CD14-positive monocyte (primary cell): ENCODE results near the gene LRRFIP2. TPM values are rescaled to one million over a fixed set of nuclear protein-coding genes. Genes with fewer than 3 reads are reported as not detected.

Source experiments
- DNase-seq, 3 donors: peaks; one replicate each; pipeline ENCODE4 v3.0.0-alpha.2; 2011 to 2022
- H2AFZ ChIP-seq: 2 replicates; pipeline ENCODE4 v1.6.0; 2012; ENCODE audit warnings: mild to moderate bottlenecking, low read depth, low read length, inconsistent platforms; ENCODE audit not compliant: insufficient read depth, poor library complexity, severe bottlenecking
- H3K27ac ChIP-seq, 2 donors: 1 replicate in 1 of 2; 2 replicates in 1 of 2; pipeline ENCODE4 v1.5.1; 2012 to 2013; ENCODE audit warnings: low read length in 2 of 2, control low read depth in 1 of 2, inconsistent platforms in 1 of 2, low read depth in 1 of 2, mild to moderate bottlenecking in 1 of 2
- H3K27me3 ChIP-seq, 2 donors: one replicate each; pipeline versions ENCODE4 v1.6.0 to v1.6.1; 2011 to 2013; ENCODE audit warnings: low read length in 2 of 2; ENCODE audit not compliant: control insufficient read depth in 2 of 2, insufficient read depth in 2 of 2
- H3K36me3 ChIP-seq, 2 donors: replicated peaks in 1 of 2; 1 replicate in 1 of 2; 2 replicates in 1 of 2; pipeline versions ENCODE4 v1.5.1 to v1.6.1; 2012 to 2013; ENCODE audit warnings: low read length in 2 of 2, control low read depth in 1 of 2, inconsistent platforms in 1 of 2, mild to moderate bottlenecking in 1 of 2; ENCODE audit not compliant: insufficient read depth in 2 of 2, control insufficient read depth in 1 of 2
- H3K4me1 ChIP-seq, 2 donors: 1 replicate in 1 of 2; 2 replicates in 1 of 2; pipeline versions ENCODE4 v1.5.1 to v1.6.1; 2012 to 2013; ENCODE audit warnings: low read length in 2 of 2, control low read depth in 1 of 2, inconsistent platforms in 1 of 2, mild to moderate bottlenecking in 1 of 2, moderate library complexity in 1 of 2; ENCODE audit not compliant: insufficient read depth in 2 of 2, control insufficient read depth in 1 of 2
- H3K4me2 ChIP-seq: replicated peaks from 2 replicates; pipeline ENCODE3; 2012; ENCODE audit warnings: low read length, moderate library complexity, mild to moderate bottlenecking; ENCODE audit not compliant: poor library complexity, severe bottlenecking; ENCODE audit errors: extremely low read depth
- H3K4me3 ChIP-seq, 3 experiments: fragments of 200-600 bp in 1 of 3; sonication (generic) in 1 of 3; replicated peaks in 1 of 3; 1 replicate in 2 of 3; 2 replicates in 1 of 3; pipeline ENCODE4 v1.5.1; 2011 to 2013; ENCODE audit warnings: low read length in 3 of 3, mild to moderate bottlenecking in 3 of 3, control low read depth in 2 of 3, low read depth in 2 of 3, inconsistent platforms in 1 of 3, moderate library complexity in 1 of 3
- H3K79me2 ChIP-seq: 2 replicates; pipeline ENCODE4 v1.6.0; 2012; ENCODE audit warnings: mild to moderate bottlenecking, control low read depth, inconsistent platforms, low read length, moderate library complexity; ENCODE audit not compliant: insufficient read depth
- H3K9ac ChIP-seq: 2 replicates; pipeline ENCODE4 v1.6.0; 2017; ENCODE audit warnings: low read length, mild to moderate bottlenecking; ENCODE audit not compliant: insufficient read depth, poor library complexity, severe bottlenecking
- H3K9me3 ChIP-seq, 2 donors: replicated peaks in 1 of 2; 1 replicate in 1 of 2; 2 replicates in 1 of 2; pipeline versions ENCODE4 v1.5.1 to v1.6.1; 2012 to 2013; ENCODE audit warnings: low read length in 2 of 2, control low read depth in 1 of 2; ENCODE audit not compliant: control insufficient read depth in 1 of 2, insufficient read depth in 1 of 2
- H4K20me1 ChIP-seq: 2 replicates; pipeline ENCODE4 v1.6.0; 2012; ENCODE audit warnings: mild to moderate bottlenecking, low read length, control low read depth, moderate library complexity; ENCODE audit not compliant: insufficient read depth
- H3K27ac Mint-ChIP-seq, 7 donors: one replicate each; pipeline ENCODE4 v1.8.0; 2020; ENCODE audit warnings: mild to moderate bottlenecking in 7 of 7, mixed read lengths in 7 of 7, moderate library complexity in 6 of 7, inconsistent platforms in 2 of 7
- H3K27me3 Mint-ChIP-seq, 3 donors: one replicate each; pipeline ENCODE4 v1.8.0; 2021 to 2022; ENCODE audit warnings: low read depth in 3 of 3, mild to moderate bottlenecking in 3 of 3, mixed read lengths in 3 of 3, moderate library complexity in 3 of 3, inconsistent platforms in 1 of 3
- H3K36me3 Mint-ChIP-seq, 2 donors: one replicate each; pipeline ENCODE4 v1.8.0; 2020; ENCODE audit warnings: mixed read lengths in 2 of 2, inconsistent platforms in 1 of 2, mild to moderate bottlenecking in 1 of 2
- H3K4me1 Mint-ChIP-seq: one replicate; pipeline ENCODE4 v1.8.0; 2020; ENCODE audit warnings: mild to moderate bottlenecking, mixed read lengths
- H3K4me3 Mint-ChIP-seq, 2 donors: one replicate each; pipeline ENCODE4 v1.8.0; 2020; ENCODE audit warnings: mild to moderate bottlenecking in 2 of 2, mixed read lengths in 2 of 2, moderate library complexity in 1 of 2
- H3K9me3 Mint-ChIP-seq, 7 donors: one replicate each; pipeline ENCODE4 v1.8.0; 2020 to 2022; ENCODE audit warnings: mixed read lengths in 7 of 7, mild to moderate bottlenecking in 6 of 7, moderate library complexity in 6 of 7, inconsistent platforms in 2 of 7
- CTCF ChIP-seq: fragments of 200-600 bp; IDR thresholded peaks from one replicate; pipeline ENCODE4 v1.8.0; 2022; ENCODE audit warnings: antibody characterized with exemption, mild to moderate bottlenecking
- WGBS: methylation state at CpG from one replicate; pipeline ENCODE4 v1.1.5; 2013; ENCODE audit warnings: missing lambda C conversion rate; ENCODE audit not compliant: insufficient coverage; 5-methylcytosine and 5-hydroxymethylcytosine counted together
- intact Hi-C, 2 donors: fragments of 100-400 bp; cut with micrococcal nuclease; formaldehyde crosslinking; loops; one replicate each; pipeline versions ENCODE4 v1.15.0 to v1.15.1; 2023
- polyA plus RNA-seq, 3 donors: library from polyadenylated mRNA; depleted of rRNA in 1 of 3; unstranded in 2 of 3; stranded (reverse) in 1 of 3; fragments of 300-500 nt in 2 of 3; fragments of >200 nt in 1 of 3; fragmentation: Illumina TruSeq in 2 of 3; gene quantifications; 1 replicate in 2 of 3; 2 replicates in 1 of 3; pipeline ENCODE4 v1.2.3, GENCODE V29; 2012 to 2021

The LRRFIP2 gene
- polyA plus RNA-seq, 3 donors = 30.9 to 39.4 (median 31.7) TPM

GRCh38 chr3:37030588-37030987 lies 143.8 kb downstream of the LRRFIP2 start:
- Mint-ChIP-seq H3K4me3 (no peak overlapping the region), H3K27ac (no peak overlapping the region), H3K9me3 (peaks cover 3 to 15% (median 4%) of the 10 kb centered on the region in 7 donors), H3K27me3 (peaks cover 0 to 2% (median 2%) of the 10 kb centered on the region in 3 donors), H3K4me1 (no peaks in the 10 kb centered on the region), H3K36me3 (peaks cover 87 to 95% of the 10 kb centered on the region in 2 donors)
- Histone ChIP-seq H3K4me3 (no peak overlapping the region), H3K79me2 (no peaks in the 10 kb centered on the region), H3K27ac (no peak overlapping the region), H3K27me3 (no peaks in the 10 kb centered on the region), H3K9me3 (peaks cover under 1 to 2% of the 10 kb centered on the region in 2 donors), H3K4me2 (no peak overlapping the region), H3K9ac (no peak overlapping the region), H3K36me3 (peaks cover 72 to 99% of the 10 kb centered on the region in 2 donors), H2AFZ (no peak overlapping the region), H3K4me1 (peaks cover 0 to under 1% of the 10 kb centered on the region in 2 donors), H4K20me1 (no peaks in the 10 kb centered on the region)
- intact Hi-C loops = no loop called here
- DNase-seq = no peak
- no peak for TF ChIP-seq CTCF
- WGBS = 40% methylated on average over 1 of the region's 3 CpGs

- TF ChIP-seq CTCF = no peak
- Mint-ChIP-seq H3K27ac (no peak overlapping the region), H3K4me1 (peaks cover 4% of the 10 kb centered on the region), H3K4me3 (no peak overlapping the region), H3K9me3 (peaks cover 0 to 8% (median 4%) of the 10 kb centered on the region in 7 donors), H3K36me3 (peaks cover 79 to 85% of the 10 kb centered on the region in 2 donors), H3K27me3 (peaks cover 0 to 2% (median 2%) of the 10 kb centered on the region in 3 donors)
- Histone ChIP-seq H3K9me3 (no peaks in the 10 kb centered on the region), H3K79me2 (no peaks in the 10 kb centered on the region), H4K20me1 (no peaks in the 10 kb centered on the region), H3K27me3 (no peaks in the 10 kb centered on the region), H3K4me1 (peaks cover 7 to 8% of the 10 kb centered on the region in 2 donors), H3K27ac (no peak overlapping the region), H3K4me2 (no peak overlapping the region), H3K9ac (no peak overlapping the region), H2AFZ (no peak overlapping the region), H3K36me3 (peaks cover 65 to 89% of the 10 kb centered on the region in 2 donors), H3K4me3 (no peak overlapping the region)
- intact Hi-C loops = no loop called here
- DNase-seq = no peak
Observed at GRCh38 chr3:37029516-37030163, 144.7 kb downstream of the LRRFIP2 start.
